GM19239 (cell line): ENCODE data around the gene PRLH.

ENCODE experiments used
- DNase-seq: peaks from one replicate; pipeline ENCODE4 v3.0.0; 2011; ENCODE audit warnings: low spot score; ENCODE audit not compliant: insufficient read length
- FAIRE-seq: peaks from 2 replicates; lab custom pipeline; 2011; peaks lifted over from hg19 to GRCh38; lab: Jason Lieb, UNC

Gene PRLH

DNA sequence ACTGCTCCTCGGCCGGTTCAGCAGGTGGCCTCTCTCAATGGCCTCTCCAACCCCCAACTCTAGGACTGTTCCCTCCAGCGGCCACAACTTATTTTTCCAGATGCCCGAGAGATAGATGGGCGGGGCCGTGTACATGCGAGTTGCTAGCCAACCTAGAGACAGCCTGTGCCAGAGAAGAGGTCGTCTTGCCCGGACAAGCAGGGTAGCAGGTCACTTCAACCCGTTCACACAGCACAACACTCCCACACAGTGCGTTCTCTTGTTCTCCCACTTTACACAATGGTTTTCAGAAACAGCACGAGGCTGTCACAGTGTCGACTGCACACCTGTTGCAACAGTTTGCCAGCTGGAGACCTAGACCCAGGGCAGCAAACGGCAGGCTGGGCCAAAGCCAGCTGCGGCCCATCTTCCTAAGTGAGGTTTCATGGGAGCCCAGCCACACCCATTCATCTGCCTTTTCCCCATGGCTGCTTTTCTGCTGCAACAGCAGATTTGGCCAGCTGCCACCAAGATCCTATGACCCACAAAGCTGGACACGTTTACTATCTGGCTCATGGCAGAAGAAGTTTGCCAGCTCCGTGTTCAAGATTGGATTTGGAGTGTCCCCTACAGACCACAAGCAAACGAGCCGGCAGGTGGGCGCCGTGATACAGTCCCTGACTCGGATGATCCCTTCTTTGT lies 7.3 kb upstream of the PRLH start:
- DNase-seq (no peak), FAIRE-seq (no peak)

DNA sequence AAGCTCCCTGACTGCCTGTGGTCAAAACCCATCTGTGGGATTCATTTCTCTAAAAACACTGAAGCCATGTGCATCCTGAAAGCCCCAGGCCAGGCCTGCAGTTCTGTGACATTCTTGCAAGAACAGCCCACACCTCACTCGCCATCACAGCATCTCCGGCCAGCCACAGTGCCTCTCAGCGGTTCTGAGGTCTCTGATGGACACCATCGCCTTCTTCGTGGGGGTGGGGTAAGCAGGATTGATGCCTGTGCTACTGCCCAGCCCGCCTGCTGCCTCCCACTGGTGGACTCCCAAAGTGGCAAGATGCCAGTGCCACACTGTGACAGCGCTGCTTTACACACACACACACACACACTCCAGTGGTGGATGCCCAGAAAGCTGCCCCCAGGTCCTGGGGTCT lies 5.2 kb upstream of the PRLH start:
- no peak for FAIRE-seq
- DNase-seq = no peak

- FAIRE-seq (no peak), DNase-seq (no peak)
Measured at GRCh38 chr2:237563816-237564215, 2.6 kb upstream of the PRLH start.

DNA sequence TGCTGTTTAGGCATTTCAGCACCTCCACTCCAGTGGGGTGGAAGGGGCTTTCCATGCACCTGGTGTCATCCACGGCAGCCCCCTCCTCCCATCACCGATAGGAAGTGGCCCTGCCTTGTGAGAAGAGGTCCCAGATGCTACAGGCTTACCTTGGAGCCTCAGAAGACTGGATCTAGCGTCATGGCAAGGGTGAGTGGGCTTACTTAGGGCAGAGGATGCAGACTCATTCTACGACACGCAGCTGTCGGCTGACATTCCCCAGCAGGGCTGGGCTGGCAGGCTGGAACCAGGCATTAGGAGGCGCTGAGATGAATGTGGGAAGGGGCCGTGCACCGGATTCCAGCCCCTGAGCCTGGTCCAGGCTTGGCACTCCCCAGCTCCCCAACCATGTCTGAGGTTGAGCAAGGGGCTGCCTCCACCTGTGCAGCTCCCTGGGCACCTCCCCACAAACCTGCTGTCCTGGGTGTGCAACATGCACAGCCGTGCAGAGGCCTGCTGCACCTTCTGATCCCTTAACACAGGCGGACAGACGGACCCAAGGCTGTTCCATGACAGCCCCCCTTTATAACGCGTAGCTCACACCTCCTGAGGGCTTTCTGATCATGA lies 1.7 kb upstream of the PRLH start:
- FAIRE-seq (no peak), DNase-seq (no peak)

GRCh38 chr2:237565974-237566373 lies 400 bp upstream of the PRLH start:
- DNase-seq = no peak

DNA sequence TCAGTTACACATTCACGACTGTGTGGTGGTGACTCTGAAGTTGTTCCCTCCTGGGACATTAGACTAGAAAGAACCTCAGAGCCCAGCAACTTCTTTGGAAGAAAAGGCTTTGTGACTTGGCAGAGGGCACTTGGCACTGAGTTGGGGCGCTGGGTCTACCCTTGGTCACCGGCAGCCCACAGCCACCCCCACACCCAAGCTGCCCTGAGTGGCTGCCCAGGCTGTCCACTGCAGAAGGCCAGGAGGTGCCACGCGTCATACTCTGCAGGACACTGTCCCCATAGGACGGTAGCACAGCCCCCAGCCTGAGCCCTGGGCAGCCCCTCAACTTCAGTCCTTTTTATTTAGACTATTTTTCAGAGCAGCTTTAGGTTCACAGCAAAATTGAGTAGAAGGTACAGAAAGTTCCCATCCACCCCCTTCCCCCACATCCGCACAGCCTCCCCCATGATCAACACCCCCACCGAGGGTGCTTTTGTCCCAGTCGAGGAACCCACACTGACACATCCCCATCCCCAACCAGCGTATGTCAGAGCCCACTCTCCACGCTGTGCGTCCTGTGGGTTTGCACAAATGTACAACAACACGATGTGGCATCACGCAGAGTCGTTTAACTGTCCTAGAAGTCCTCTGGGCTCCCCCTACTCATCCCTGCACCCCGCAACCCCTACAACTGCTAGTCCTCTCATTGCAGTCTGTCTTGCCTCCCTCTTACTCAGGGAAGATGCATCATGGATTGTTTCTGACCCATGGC lies 1.1 kb downstream of the PRLH start:
- FAIRE-seq = no peak
- DNase-seq = no peak

More at GRCh38 chr2:237565974-237566373, 400 bp upstream of the PRLH start:
- peak; percentile 70 for FAIRE-seq

DNA sequence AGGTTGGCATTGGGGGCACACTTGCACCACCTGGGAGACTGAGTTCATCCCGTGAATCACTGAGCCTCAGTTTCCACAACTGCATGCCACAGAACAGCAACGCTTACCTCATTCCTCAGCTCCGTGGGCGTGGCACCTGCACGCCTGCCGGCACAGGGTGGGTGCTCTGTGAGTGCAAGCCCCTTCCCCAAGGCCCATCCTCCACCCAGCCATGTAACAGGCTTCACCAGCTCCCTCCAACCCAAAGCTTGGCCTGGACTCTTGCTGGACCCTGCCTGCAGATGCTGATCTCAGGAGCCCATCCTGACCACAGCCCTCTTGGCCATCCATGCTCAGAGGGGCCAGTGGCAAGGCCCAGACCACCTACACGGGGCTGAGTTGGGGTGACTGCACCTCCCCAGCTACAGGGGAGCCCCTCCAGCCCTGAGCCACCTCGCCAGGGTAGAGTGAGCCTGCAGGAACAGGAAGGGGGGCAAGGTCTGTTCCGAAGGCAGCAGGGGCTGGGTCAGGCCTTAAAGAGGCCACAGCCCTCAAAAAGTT lies 1.8 kb downstream of the PRLH start:
- FAIRE-seq (no peak), DNase-seq (no peak)

DNA sequence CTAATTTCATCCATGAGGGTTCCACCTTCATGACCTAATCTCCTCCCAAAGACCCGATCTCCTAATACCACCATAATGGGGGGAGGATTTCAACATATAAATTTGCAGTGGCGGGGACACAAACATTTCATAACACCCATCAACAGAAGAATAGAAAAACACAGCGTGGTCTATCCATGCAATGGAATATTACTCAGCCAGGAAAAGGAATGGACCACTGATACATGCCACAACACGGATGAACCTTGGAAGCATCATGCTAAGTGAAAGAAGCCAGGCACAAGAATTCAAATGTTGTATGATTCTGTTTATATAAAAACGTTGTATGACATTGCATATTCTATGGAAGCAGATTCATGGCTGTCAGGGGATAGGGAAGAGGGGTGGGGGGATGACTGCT lies 2.7 kb downstream of the PRLH start:
- FAIRE-seq = no peak
- no peak for DNase-seq

DNA sequence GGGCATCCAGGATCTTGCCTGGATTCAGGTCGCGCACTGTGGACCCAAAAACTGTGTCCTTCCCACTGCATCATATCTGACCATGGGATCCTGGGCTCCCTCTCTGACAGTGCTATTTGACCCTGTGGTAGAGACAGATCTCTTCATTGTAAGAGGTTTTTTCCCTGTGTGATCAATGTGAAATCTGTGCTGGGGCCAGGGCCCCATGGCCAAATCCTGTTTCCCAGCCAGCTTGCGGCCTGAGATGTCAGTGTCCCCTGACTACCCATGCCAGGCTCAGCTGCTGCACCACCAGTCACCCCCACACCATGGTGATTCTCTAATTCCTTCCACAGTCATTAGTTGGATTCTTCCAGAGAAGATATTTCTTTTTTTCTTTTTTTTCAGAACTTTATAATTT lies 3.5 kb downstream of the PRLH start:
- FAIRE-seq = no peak
- no peak for DNase-seq

DNA sequence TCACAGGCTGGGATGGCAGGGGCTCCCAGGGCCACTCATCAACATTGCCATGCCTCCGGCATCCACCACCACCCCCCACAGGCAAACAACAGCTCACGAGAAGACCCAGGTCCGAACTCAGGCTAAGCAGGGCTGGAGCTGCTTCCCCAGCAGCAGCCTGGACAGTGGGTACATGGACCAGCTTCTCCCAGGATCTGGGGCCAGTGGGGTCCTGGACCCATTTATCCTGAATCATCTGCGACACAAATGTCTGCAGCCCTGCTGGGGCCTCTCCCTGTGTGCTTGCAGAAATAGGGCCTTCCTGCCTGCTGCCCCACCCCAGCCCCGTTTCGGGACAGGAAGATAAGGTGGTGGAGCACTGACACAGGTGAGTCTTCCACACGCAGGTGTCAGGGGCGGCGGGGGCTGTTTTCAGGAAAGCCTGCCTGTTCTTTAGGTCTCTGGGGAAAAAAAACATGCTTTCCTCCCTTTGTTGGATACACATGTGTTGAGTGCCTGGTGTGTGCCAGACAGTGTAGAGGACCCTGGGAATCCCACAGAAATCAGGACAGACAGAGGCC lies 4.5 kb downstream of the PRLH start:
- no peak for FAIRE-seq
- DNase-seq = no peak

GRCh38 chr2:237571551-237571950 lies 5.2 kb downstream of the PRLH start:
- DNase-seq (no peak), FAIRE-seq (no peak)

DNA sequence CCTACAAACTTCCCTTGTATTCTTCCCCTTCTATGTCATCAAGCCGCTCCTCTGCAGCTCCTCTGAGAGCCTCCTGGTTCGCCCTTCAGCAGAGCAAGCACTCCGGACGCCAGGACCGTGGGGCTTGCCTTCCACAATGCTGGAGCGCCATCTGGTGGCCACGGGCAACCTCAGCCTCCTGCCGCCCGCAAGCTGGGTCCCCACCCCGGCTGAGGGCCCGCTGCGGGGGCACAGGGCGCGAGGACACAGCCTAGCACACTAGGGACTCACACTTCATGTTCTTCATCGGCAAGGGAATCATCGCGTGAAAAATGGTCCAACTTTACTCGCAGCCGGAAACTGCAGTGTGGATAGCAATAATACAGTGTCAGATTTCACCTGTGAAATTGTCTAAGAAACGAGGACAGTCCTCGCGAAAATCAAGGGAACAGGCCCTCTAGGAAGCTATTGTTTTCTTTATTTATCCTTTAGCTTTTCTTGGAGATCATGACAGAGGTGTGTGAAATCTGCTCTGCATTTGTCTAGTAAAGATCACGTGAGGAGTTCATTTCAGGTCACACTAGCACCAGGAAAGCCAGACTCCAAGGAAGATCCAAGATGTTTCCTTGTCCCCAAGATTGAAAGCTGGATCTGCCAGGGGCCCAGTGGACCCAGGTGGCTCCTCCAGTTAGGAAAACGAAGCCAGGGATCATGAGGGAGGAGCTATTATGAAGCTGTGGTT lies 5.8 kb downstream of the PRLH start:
- DNase-seq = peak; percentile 99
- FAIRE-seq = peak; percentile 92

GRCh38 chr2:237572742-237573101 lies 6.3 kb downstream of the PRLH start:
- no peak for DNase-seq
- no peak for FAIRE-seq

- FAIRE-seq = no peak
- no peak for DNase-seq
Measured at GRCh38 chr2:237573721-237574415, 7.5 kb downstream of the PRLH start.

DNA sequence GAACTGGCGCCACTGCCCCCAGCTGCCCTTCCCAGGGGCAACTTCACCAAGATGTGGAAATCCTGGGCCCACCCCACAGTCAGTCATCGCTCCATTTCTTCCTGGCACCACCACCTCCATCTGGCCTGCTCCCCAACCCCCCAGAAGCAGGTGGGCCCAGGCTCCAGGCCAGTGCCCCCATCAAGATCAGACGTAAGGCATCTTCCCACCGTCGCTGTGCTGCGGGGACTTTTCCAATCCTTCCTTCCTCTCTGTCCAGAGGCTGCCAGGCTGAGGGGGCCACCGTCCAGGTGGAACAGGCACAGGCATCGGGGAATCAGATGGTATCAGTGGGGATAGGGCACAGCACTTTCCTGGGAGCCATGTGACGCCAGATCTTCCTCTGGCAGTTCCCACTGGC lies 8.1 kb downstream of the PRLH start:
- FAIRE-seq (no peak), DNase-seq (no peak)

GRCh38 chr2:237574894-237575868 lies 8.8 kb downstream of the PRLH start:
- DNase-seq (no peak), FAIRE-seq (no peak)

DNA sequence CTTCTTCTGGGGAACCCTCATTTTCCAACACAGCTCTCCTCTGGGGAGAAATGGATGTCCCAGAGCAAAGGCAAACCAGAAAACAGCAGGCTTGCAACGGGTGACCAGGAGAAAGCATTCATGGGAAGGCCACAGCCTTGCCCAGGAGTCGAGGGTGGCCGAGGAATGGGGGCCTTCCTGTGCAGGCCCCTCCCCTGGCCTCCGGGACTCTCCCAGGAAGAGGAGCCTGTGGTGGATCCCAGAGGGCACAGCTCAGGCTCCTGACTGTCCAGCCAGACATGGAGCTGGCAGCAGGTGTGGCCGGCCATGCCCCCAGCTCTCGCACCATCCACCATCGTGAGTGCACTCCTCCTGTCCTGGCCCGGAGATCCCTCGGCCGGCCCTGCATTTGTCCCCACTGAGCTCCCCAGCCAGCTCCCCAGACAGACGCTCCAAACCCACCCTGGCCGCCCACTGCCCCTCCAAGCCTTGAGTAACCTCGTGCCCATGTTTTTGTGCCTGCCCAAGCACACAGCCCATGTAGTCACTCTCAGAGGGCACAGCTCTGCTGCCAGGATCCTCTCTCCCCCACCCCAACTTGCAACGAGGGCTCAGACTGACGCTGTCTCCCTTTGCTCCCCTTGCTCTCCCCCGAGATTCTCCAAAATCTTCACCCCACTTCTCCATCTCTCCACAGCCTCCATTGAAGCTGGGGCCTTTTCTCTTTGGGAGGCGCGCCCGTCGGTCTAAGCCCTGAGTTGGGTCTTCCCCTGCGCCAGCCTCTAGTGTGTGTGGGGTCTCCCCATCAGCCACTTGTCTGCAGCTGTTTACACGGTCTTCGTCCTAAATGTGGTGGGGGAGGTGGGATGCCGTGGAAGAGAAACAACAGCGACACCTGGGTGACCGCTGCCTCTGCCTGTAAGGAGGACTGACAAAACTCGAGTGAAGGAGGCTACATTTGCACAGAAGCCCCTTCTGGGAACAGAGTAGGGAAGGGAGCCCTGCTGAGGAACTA lies 9.8 kb downstream of the PRLH start:
- DNase-seq (no peak), FAIRE-seq (no peak)
